OCI-LY3 (cell line): ENCODE measurements around the gene GRM8.

Source experiments
- H2AFZ ChIP-seq: fragments of 200-600, 300-600 bp; shearing (Covaris generic); 2 replicates; pipeline ENCODE4 v1.6.0; 2014; ENCODE audit warnings: antibody characterized with exemption, low read depth, low read length
- H3K27ac ChIP-seq: fragments of 200-600, 300-600 bp; sonication (generic); 2 replicates; pipeline ENCODE4 v1.5.1; 2014; ENCODE audit warnings: mild to moderate bottlenecking, low read length, moderate library complexity, mixed read lengths
- H3K27me3 ChIP-seq: fragments of 200-600, 300-600 bp; sonication (generic); 2 replicates; pipeline ENCODE4 v1.6.1; 2014; ENCODE audit warnings: low read depth, low read length, mixed read lengths
- H3K36me3 ChIP-seq: fragments of 200-600, 300-600 bp; sonication (generic); replicated peaks from 2 replicates; pipeline ENCODE3; 2014; ENCODE audit warnings: low read depth, low read length, mixed read lengths
- H3K4me1 ChIP-seq: fragments of 300-600, 200-600 bp; sonication (generic); 2 replicates; pipeline ENCODE4 v1.6.1; 2014; ENCODE audit warnings: low read length, mixed read lengths
- H3K4me2 ChIP-seq: fragments of 200-600, 300-600 bp; sonication (generic); 2 replicates; pipeline ENCODE4 v1.6.1; 2014; ENCODE audit warnings: low read length, mixed read lengths
- H3K4me3 ChIP-seq: fragments of 300-600, 200-600 bp; sonication (generic); 2 replicates; pipeline ENCODE4 v1.5.1; 2014; ENCODE audit warnings: antibody characterized with exemption, mild to moderate bottlenecking, low read length, moderate library complexity
- H3K79me2 ChIP-seq: fragments of 300-600, 200-600 bp; shearing (Covaris generic); 2 replicates; pipeline ENCODE4 v1.6.1; 2014; ENCODE audit warnings: mild to moderate bottlenecking, low read length, mixed read lengths
- H3K9ac ChIP-seq: fragments of 300-600, 200-600 bp; shearing (Covaris generic); 2 replicates; pipeline ENCODE4 v1.6.0; 2014; ENCODE audit warnings: mild to moderate bottlenecking, low read length, moderate library complexity
- H3K9me3 ChIP-seq: fragments of 200-600, 300-600 bp; shearing (Covaris generic); 2 replicates; pipeline ENCODE4 v1.6.1; 2014; ENCODE audit warnings: low read length, mixed read lengths; ENCODE audit not compliant: insufficient read depth
- H4K20me1 ChIP-seq: fragments of 200-600, 300-600 bp; sonication (generic); 2 replicates; pipeline ENCODE4 v1.6.1; 2016; ENCODE audit warnings: low read length, mixed read lengths; ENCODE audit not compliant: insufficient read depth
- CTCF ChIP-seq: fragments of 200-600, 300-600 bp; sonication (generic); IDR thresholded peaks from 2 replicates; pipeline ENCODE4 v1.5.1; 2014; ENCODE audit warnings: antibody characterized with exemption, low read length, low read depth
- EZH2phosphoT487 ChIP-seq: fragments of 200-600 bp; shearing (Covaris generic); IDR thresholded peaks from 2 replicates; pipeline ENCODE4 v1.6.1; 2018; ENCODE audit warnings: antibody characterized with exemption, mixed run types, low read depth

Gene GRM8

GRCh38 chr7:126993626-126994213 is 259.0 kb downstream of the GRM8 start:
- Histone ChIP-seq H3K4me3 (no peak overlapping the region), H2AFZ (no peak overlapping the region), H3K9me3 (no peaks in the 10 kb centered on the region), H4K20me1 (no peaks in the 10 kb centered on the region), H3K9ac (no peak overlapping the region), H3K27ac (no peak overlapping the region), H3K4me2 (no peak overlapping the region), H3K36me3 (no peaks in the 10 kb centered on the region), H3K4me1 (no peaks in the 10 kb centered on the region), H3K27me3 (no peaks in the 10 kb centered on the region), H3K79me2 (no peaks in the 10 kb centered on the region)
- no peak for TF ChIP-seq EZH2phosphoT487

GRCh38 chr7:126988022-126988421 is 264.7 kb downstream of the GRM8 start:
- TF ChIP-seq CTCF (no peak), EZH2phosphoT487 (no peak)
- Histone ChIP-seq H3K27me3 (no peaks in the 10 kb centered on the region), H2AFZ (no peak overlapping the region), H3K79me2 (no peaks in the 10 kb centered on the region), H3K36me3 (no peaks in the 10 kb centered on the region), H4K20me1 (no peaks in the 10 kb centered on the region), H3K9ac (no peak overlapping the region), H3K4me3 (no peak overlapping the region), H3K4me2 (no peak overlapping the region), H3K27ac (no peak overlapping the region), H3K4me1 (no peaks in the 10 kb centered on the region), H3K9me3 (no peaks in the 10 kb centered on the region)

- TF ChIP-seq CTCF (no peak), EZH2phosphoT487 (no peak)
- Histone ChIP-seq H3K9ac (no peak overlapping the region), H3K9me3 (no peaks in the 10 kb centered on the region), H3K27me3 (peaks cover 8% of the 10 kb centered on the region), H3K27ac (no peak overlapping the region), H3K36me3 (no peaks in the 10 kb centered on the region), H3K79me2 (no peaks in the 10 kb centered on the region), H2AFZ (no peak overlapping the region), H3K4me1 (no peaks in the 10 kb centered on the region), H3K4me3 (no peak overlapping the region), H4K20me1 (no peaks in the 10 kb centered on the region), H3K4me2 (no peak overlapping the region)
Measured at GRCh38 chr7:126979722-126980121, 273.0 kb downstream of the GRM8 start.

- TF ChIP-seq EZH2phosphoT487 = no peak
- TF ChIP-seq CTCF = no peak
- Histone ChIP-seq H3K9ac (no peak overlapping the region), H4K20me1 (no peaks in the 10 kb centered on the region), H3K27me3 (peaks cover 8% of the 10 kb centered on the region), H3K4me3 (no peak overlapping the region), H3K36me3 (no peaks in the 10 kb centered on the region), H3K27ac (no peak overlapping the region), H3K79me2 (no peaks in the 10 kb centered on the region), H3K9me3 (no peaks in the 10 kb centered on the region), H2AFZ (no peak overlapping the region), H3K4me2 (no peak overlapping the region), H3K4me1 (no peaks in the 10 kb centered on the region)
Measured at GRCh38 chr7:126978865-126979264, 273.9 kb downstream of the GRM8 start.
